ENCODE results near the gene DCAF8.

DNA sequence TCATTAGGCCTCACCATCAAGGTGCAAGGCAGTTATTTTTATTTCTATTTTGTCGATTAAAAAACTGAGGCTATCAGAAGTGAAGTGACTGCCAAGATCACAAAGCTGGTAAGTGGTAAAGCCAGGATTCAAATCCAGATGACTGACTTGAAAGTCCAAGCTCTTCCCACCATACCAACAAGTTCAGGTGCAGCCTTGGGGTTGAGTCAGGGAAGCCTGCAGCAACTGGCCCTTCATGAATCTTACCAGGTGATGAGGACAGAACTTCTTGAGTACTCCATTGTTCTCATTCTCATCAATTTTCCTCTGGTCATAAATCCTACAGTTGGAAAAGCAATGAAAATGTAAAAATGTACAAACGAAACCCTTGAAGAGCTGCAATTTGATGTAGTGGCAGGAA, 37.0 kb downstream of the DCAF8 start:
- TF ChIP-seq, protein P1, sequence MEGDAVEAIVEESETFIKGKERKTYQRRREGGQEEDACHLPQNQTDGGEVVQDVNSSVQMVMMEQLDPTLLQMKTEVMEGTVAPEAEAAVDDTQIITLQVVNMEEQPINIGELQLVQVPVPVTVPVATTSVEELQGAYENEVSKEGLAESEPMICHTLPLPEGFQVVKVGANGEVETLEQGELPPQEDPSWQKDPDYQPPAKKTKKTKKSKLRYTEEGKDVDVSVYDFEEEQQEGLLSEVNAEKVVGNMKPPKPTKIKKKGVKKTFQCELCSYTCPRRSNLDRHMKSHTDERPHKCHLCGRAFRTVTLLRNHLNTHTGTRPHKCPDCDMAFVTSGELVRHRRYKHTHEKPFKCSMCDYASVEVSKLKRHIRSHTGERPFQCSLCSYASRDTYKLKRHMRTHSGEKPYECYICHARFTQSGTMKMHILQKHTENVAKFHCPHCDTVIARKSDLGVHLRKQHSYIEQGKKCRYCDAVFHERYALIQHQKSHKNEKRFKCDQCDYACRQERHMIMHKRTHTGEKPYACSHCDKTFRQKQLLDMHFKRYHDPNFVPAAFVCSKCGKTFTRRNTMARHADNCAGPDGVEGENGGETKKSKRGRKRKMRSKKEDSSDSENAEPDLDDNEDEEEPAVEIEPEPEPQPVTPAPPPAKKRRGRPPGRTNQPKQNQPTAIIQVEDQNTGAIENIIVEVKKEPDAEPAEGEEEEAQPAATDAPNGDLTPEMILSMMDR (IDR thresholded peaks at IDR 0.05; ENCODE audit: low read length) = no peak
- no peak for TF ChIP-seq EZH2 (IDR thresholded peaks at IDR 0.05; ENCODE audit: borderline replicate concordance, low read length)
